ENCODE results near the gene SNTG2. TPM values are rescaled to one million over a fixed set of nuclear protein-coding genes. Genes with fewer than 3 reads are reported as not detected.

Gene SNTG2
- total and polyA plus RNA-seq, 10 of the 15 experiments (the other 5 are each of a cell fraction or from before 2014, with no cell fraction given) = not detected

DNA sequence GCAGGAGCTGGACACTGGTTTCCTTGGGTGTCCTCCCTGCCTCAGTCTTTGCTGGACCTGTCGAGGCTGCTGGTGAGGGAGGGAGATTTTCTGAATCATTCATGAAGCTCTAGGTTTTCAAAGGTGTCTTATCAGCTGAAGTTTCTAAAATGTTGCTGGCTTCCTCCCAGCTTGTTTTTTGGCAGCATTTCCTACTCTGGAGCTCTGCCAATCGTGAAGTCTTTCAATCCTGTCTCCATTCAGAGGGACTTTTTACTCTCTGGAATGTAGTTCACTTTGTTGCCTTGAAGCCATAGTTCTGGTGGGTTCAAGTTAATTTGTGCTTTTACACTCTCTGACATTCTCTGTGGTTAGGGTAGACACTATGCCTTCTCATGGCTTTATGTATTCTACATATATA lies 23.9 kb downstream of the SNTG2 start:
- H3K79me2 ChIP-seq (ENCODE audit: control insufficient read depth, insufficient read depth, low read length) = no peaks in the 10 kb centered on the region
- TF ChIP-seq PML (IDR thresholded peaks at IDR 0.05; ENCODE audit: low read length) (no peak), WRNIP1 (IDR thresholded peaks at IDR 0.05; ENCODE audit: borderline replicate concordance, low read depth, low read length) (no peak), IKZF1 (conservative IDR thresholded peaks at IDR 0.05) (no peak), KLF5 (IDR thresholded peaks at IDR 0.05; ENCODE audit: partially characterized antibody) (no peak), STAT1 (conservative IDR thresholded peaks at IDR 0.05) (no peak), SMARCA5 (IDR thresholded peaks at IDR 0.05) (no peak), YY1 (IDR thresholded peaks at IDR 0.05; ENCODE audit: low read depth, low read length) (no peak), SP1 (IDR thresholded peaks at IDR 0.05; ENCODE audit: low read depth, low read length) (no peak), CBFB (IDR thresholded peaks at IDR 0.05; ENCODE audit: low read depth) (no peak), ATF7 (IDR thresholded peaks at IDR 0.05; ENCODE audit: low read depth) (no peak), BRCA1 (IDR thresholded peaks at IDR 0.05; ENCODE audit: low read depth, low read length) (no peak), JUND (IDR thresholded peaks at IDR 0.05; ENCODE audit: low read depth, low read length) (no peak), LARP7 (IDR thresholded peaks at IDR 0.05) (no peak)
- TF ChIP-seq, protein P1, sequence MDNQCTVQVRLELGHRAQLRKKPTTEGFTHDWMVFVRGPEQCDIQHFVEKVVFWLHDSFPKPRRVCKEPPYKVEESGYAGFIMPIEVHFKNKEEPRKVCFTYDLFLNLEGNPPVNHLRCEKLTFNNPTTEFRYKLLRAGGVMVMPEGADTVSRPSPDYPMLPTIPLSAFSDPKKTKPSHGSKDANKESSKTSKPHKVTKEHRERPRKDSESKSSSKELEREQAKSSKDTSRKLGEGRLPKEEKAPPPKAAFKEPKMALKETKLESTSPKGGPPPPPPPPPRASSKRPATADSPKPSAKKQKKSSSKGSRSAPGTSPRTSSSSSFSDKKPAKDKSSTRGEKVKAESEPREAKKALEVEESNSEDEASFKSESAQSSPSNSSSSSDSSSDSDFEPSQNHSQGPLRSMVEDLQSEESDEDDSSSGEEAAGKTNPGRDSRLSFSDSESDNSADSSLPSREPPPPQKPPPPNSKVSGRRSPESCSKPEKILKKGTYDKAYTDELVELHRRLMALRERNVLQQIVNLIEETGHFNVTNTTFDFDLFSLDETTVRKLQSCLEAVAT (IDR thresholded peaks at IDR 0.05) = no peak
- TF ChIP-seq, protein P2, sequence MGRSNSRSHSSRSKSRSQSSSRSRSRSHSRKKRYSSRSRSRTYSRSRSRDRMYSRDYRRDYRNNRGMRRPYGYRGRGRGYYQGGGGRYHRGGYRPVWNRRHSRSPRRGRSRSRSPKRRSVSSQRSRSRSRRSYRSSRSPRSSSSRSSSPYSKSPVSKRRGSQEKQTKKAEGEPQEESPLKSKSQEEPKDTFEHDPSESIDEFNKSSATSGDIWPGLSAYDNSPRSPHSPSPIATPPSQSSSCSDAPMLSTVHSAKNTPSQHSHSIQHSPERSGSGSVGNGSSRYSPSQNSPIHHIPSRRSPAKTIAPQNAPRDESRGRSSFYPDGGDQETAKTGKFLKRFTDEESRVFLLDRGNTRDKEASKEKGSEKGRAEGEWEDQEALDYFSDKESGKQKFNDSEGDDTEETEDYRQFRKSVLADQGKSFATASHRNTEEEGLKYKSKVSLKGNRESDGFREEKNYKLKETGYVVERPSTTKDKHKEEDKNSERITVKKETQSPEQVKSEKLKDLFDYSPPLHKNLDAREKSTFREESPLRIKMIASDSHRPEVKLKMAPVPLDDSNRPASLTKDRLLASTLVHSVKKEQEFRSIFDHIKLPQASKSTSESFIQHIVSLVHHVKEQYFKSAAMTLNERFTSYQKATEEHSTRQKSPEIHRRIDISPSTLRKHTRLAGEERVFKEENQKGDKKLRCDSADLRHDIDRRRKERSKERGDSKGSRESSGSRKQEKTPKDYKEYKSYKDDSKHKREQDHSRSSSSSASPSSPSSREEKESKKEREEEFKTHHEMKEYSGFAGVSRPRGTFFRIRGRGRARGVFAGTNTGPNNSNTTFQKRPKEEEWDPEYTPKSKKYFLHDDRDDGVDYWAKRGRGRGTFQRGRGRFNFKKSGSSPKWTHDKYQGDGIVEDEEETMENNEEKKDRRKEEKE (IDR thresholded peaks at IDR 0.05) = no peak
- TF ChIP-seq, protein P3, sequence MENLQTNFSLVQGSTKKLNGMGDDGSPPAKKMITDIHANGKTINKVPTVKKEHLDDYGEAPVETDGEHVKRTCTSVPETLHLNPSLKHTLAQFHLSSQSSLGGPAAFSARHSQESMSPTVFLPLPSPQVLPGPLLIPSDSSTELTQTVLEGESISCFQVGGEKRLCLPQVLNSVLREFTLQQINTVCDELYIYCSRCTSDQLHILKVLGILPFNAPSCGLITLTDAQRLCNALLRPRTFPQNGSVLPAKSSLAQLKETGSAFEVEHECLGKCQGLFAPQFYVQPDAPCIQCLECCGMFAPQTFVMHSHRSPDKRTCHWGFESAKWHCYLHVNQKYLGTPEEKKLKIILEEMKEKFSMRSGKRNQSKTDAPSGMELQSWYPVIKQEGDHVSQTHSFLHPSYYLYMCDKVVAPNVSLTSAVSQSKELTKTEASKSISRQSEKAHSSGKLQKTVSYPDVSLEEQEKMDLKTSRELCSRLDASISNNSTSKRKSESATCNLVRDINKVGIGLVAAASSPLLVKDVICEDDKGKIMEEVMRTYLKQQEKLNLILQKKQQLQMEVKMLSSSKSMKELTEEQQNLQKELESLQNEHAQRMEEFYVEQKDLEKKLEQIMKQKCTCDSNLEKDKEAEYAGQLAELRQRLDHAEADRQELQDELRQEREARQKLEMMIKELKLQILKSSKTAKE (IDR thresholded peaks at IDR 0.05; ENCODE audit: low read depth, poor library complexity, severe bottlenecking) = no peak
- peak overlapping the region; percentile 33 for H3K27ac ChIP-seq (ENCODE audit: control insufficient read depth, insufficient read depth)
- BruUV-seq (replicated peaks) = no TSS peak
- H2AFZ ChIP-seq (ENCODE audit: control insufficient read depth, low read depth, low read length) = peak overlapping the region; percentile 62
- H3K4me1 ChIP-seq (ENCODE audit: control insufficient read depth, insufficient read depth, low read length) = peaks cover 16% of the 10 kb centered on the region
- no peaks in the 10 kb centered on the region for H3K27me3 ChIP-seq (replicated peaks in 1 of 2; ENCODE audit: control insufficient read depth in 2 of 2, insufficient read depth in 2 of 2, low read length in 1 of 2)
- RAD21 ChIA-PET (ENCODE audit: unreplicated experiment) = no interaction called here
- in situ Hi-C loops (cut with MboI) (no loop called here), intact Hi-C loops (cut with micrococcal nuclease; ENCODE audit: unreplicated experiment) (no loop called here)
- FAIRE-seq (no peak), DNase-seq (ENCODE audit: low read depth, low spot score) (no peak), ATAC-seq (no peak)
- POLR2A ChIA-PET = interaction anchor here (0.6 kb wide), 1 partner anchor 137 kb away, joined by 3 read pairs; no protein-coding TSS in a partner anchor
- no peaks in the 10 kb centered on the region for H4K20me1 ChIP-seq (ENCODE audit: control insufficient read depth, insufficient read depth)
- H3K36me3 ChIP-seq (ENCODE audit: control insufficient read depth in 2 of 2, insufficient read depth in 2 of 2, low read length in 1 of 2) = no peaks in the 10 kb centered on the region
- H3K9ac ChIP-seq (ENCODE audit: control insufficient read depth, insufficient read depth, low read length) = no peak overlapping the region
- WGBS (ENCODE audit: insufficient coverage, insufficient replicate concordance, low lambda C conversion rate, missing lambda C conversion rate) = 0% methylated on average over 2 of the region's 2 CpGs
- SMC1A ChIA-PET (ENCODE audit: uncharacterized antibody, unreplicated experiment) = no interaction called here
- H3K4me2 ChIP-seq (ENCODE audit: control insufficient read depth, insufficient read depth) = no peak overlapping the region; the same call in 1 of the 2 replicates
- H3K4me3 ChIP-seq = no peak overlapping the region
- no peaks in the 10 kb centered on the region for H3K9me3 ChIP-seq (replicated peaks; ENCODE audit: control insufficient read depth, insufficient read depth, low read length)
- CTCF ChIA-PET = no interaction called here
